Colon (tissue), 2 donors: ENCODE measurements around the gene BAHCC1.

Experiments
- FAIRE-seq: peaks from 2 replicates; lab custom pipeline; 2012; peaks lifted over from hg19 to GRCh38; lab: Jason Lieb, UNC
- donor health status: control.
- donor health status: control.

Gene BAHCC1

DNA sequence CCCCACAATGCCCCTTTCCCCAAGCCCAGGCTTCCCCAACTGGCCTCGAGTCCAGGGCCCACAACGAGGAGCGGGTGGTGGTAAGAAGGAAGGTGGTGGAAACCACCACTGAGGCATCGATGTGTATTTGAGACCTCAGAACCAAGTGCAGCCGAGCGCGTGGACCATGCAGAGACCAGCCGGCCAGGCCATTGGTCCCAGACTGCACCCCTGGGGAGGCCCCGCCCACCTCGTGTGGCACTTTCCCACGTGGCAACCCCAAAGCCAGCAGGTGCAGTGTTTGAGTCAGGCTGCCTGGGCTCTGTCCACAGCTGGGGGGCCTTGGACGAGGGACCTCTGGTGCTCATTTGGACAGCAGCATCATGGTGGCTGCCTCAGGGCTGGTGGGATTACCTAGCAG, 28.1 kb upstream of the BAHCC1 start:
- FAIRE-seq, result no peak

- FAIRE-seq, result no peak
Measured at GRCh38 chr17:81368161-81369022, 26.9 kb upstream of the BAHCC1 start.

DNA sequence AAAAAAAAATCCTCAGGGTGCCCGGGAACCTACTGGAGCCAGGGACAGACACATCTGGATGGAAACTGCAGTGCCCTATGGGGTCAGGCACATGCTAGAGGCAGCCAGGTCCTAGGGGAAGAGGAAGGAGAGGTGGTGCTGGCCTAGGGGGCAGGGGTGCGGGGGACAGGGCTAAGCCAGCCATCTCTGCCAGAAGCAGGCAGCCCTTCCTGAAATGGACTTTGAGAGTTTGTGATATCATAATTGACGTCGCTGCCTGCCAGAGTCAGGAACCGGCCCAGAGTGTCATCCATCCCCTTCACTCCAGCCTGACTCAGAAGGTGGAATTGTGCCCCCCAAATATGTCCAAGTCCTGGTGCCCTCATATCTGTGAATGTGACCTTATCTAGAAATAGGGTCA, 25.0 kb upstream of the BAHCC1 start:
- no peak for FAIRE-seq

DNA sequence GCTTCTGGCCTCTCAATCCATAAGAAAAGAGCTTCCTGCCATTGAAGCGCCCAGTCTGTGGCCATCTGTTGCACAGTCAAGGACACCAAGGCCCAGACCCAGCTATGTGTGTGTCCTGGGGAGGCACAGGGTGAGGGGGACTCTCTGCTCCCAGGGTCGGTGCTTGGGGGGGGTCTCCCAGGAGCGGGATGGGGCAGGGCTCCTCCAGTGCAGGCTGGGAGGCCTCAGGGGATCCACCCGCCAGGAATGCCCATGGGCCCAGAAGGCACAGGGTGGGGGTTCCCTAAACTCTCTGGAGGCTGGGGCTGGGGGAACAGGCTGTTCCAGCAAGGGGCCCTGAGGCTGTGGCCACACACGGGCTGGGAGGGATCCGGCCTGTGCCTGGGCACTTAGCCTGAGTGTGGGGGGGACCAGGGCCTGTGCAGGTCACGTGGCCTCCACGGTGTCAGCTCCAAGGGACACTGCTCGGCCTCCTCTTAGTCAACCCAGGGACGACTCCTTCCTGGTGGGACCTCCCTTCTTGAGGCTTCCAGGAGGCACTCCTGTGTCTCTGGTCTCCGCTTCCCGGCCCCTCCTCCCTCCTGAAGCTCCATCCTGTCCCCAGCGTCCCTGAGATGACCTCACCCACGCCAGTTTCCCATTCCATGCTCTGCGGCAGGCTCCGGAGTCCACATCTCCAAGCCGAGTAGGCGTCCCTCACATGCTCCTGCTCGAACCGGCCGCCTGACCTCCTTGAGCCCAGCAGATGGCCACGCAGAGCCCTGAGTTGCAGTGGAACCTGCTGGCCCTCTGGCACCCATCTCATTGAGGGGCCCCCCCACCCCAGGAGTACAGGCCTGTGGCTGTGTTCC, 23.1 kb upstream of the BAHCC1 start:
- FAIRE-seq, result no peak

DNA sequence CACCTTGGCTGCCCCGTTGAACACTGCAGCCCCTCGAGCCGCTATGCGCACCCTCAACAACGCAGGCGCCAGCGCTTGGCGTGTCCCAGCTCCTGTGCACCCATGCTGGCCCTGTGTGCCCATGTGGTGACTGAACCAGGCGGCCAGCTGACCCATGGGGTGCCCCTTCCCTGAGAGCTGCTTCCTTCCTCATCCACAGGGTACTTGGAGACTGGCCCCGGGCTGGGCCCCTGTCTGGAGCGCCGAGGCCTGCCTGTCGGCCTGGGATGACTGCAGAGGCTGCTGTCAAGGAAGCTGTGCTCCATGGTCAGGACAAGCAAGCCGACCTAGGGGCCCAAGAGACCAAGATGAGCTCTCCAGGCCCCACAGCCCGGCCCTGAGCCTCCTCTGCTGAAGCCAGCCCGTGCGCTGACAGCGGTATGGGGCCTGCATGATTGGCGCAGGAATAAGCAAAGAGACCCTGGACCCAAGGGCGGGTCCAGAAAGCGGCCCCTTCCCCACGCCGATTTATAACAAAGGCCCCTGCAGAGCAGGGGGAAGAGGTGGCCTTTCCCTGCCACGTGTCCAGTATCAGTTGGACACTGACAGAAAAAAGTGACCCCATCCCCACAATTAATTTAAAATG, 21.6 kb upstream of the BAHCC1 start:
- no peak for FAIRE-seq

- no peak for FAIRE-seq
Measured at GRCh38 chr17:81374890-81375289, 20.4 kb upstream of the BAHCC1 start.

- no peak for FAIRE-seq
Measured at GRCh38 chr17:81376946-81377714, 18.1 kb upstream of the BAHCC1 start.

DNA sequence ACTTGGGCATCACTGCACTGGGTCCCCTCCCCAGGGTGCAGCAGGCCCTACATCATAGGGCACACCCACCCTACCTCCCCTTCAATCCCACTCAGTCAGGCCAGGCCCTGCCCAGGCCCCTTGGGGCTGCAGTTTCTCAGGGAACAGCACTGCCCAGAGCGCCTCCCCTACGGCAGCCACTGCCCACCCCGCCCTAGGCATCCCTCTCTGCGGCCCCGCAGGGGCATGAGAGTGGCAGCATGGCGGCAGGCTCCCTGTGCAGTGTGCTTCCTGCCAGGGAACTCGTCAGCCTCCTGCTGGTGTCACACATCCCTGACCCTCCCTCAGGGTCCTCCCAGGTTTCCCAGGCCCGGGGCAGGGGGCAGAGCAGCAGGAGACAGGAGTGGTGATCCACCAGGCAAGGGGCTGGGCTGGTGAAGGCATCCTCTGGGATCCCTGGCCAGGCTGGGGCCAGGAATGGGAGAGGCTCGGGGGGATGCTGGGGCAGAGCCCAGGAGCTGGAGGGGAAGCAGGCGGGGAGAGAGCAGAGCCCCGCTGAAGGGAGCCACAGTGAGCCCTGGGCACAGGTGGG, 16.2 kb upstream of the BAHCC1 start:
- no peak for FAIRE-seq

GRCh38 chr17:81379523-81379942, 15.7 kb upstream of the BAHCC1 start:
- no peak for FAIRE-seq

- FAIRE-seq, result no peak
Measured at GRCh38 chr17:81380131-81380530, 15.1 kb upstream of the BAHCC1 start.

GRCh38 chr17:81380666-81381518, 14.4 kb upstream of the BAHCC1 start:
- FAIRE-seq, result no peak

GRCh38 chr17:81381632-81382577, 13.4 kb upstream of the BAHCC1 start:
- no peak for FAIRE-seq

- no peak for FAIRE-seq
Measured at GRCh38 chr17:81382851-81383250, 12.4 kb upstream of the BAHCC1 start.

- FAIRE-seq, result no peak
Measured at GRCh38 chr17:81383504-81384421, 11.5 kb upstream of the BAHCC1 start.

- FAIRE-seq, result no peak
Measured at GRCh38 chr17:81384929-81385319, 10.3 kb upstream of the BAHCC1 start.

GRCh38 chr17:81385320-81386111, 9.7 kb upstream of the BAHCC1 start:
- FAIRE-seq, result no peak

GRCh38 chr17:81386141-81386645, 9.1 kb upstream of the BAHCC1 start:
- no peak for FAIRE-seq
